GM20000 (cell line): ENCODE results near the gene CMSS1.

Experiments
- DNase-seq: peaks from one replicate; pipeline ENCODE4 v3.0.0; 2012; ENCODE audit warnings: low spot score
- CTCF ChIP-seq: IDR thresholded peaks from 2 replicates; pipeline ENCODE4 v1.5.1; 2012; ENCODE audit warnings: mild to moderate bottlenecking, control low read depth; ENCODE audit errors: extremely low read depth, missing control alignments

CMSS1 gene

GRCh38 chr3:100106094-100106493, 288.4 kb downstream of the CMSS1 start:
- DNase-seq = no peak
- no peak for TF ChIP-seq CTCF

DNA sequence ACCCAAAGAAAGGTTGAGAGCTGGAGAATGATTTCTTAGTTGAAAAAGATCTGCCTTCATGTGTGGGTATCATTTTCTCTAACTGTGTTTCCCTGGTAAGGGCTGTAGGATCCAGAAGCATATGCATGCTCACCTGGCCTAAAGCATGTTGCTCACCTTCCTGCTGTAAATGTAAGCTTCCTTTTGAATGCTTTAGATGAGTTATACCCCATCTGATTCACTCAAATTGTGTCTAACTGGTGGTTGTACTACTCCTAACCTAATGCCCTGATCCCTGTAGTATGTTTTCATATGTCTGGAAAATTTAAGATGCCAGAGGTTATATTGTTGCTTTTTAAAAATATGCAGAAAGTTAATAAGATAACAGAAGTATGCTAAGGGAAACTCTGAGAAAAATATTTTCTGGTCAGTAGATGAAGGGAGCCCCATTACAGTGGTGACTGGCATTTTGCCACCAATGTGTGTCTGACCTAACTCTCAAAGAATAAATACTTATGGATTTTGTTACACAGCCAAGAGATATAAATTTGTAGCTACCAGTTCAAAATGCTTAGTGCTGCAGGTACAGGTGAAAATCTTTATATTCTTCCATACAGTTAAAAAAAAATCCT, 289.0 kb downstream of the CMSS1 start:
- DNase-seq = no peak

DNA sequence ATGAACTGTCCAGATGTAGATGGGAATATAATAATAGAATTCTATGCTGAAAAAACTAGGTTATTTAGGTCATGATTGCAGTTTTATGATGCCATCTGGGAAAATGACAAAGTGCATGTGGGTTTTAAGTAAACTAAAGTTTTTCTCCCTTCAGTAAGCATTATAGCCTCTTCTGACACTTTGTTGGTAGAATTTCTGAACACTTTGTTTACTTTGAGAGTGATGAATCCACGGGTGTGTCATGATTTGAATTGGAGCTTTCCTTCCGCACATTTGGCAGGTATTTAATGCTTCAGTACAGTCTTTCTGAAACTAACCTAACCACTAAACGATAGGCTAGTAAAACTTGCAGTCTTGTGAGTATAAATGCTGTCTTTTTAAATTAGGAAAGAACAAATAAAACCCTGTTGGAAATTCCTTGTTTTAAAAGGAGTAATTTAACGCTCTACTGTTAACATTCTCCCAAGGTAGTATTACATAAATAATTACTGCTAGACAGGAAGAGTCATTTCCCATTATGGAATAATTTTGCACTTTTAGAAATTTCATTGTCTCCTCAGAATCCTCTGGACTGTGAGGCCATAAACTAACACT, 289.7 kb downstream of the CMSS1 start:
- no peak for TF ChIP-seq CTCF

More for the DNA sequence above, 289.0 kb downstream of the CMSS1 start:
- TF ChIP-seq CTCF = no peak

GRCh38 chr3:100108464-100109079, 290.9 kb downstream of the CMSS1 start:
- TF ChIP-seq CTCF = no peak
- no peak for DNase-seq

More for the DNA sequence above, 289.7 kb downstream of the CMSS1 start:
- DNase-seq = no peak

DNA sequence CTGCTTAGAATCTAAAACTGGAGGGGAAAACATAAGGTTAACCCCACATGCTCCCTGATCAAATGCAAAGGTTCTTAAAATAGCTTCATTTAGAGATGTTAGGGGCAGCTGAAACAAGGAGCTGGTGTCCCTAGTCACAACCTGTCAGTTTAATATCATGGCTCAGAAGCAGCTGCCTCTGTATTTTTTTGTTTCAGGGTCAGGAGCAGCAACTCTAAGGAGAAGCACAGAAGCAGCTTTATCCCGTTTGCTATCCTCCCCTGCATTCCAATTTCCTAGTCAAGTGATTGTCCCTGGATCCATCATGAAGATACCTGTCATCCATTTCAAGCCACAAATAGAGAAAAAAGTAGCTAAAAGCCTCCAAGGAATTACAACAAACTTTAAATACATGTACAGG, 292.5 kb downstream of the CMSS1 start:
- TF ChIP-seq CTCF = no peak

GRCh38 chr3:100111728-100112127, 294.1 kb downstream of the CMSS1 start:
- TF ChIP-seq CTCF = no peak
- DNase-seq = no peak

More for the DNA sequence above, 292.5 kb downstream of the CMSS1 start:
- DNase-seq = no peak

GRCh38 chr3:100113723-100114412, 296.2 kb downstream of the CMSS1 start:
- TF ChIP-seq CTCF = no peak
- no peak for DNase-seq
